ENCODE measurements around the gene CDH13. TPM values are rescaled to one million over a fixed set of nuclear protein-coding genes. Genes with fewer than 3 reads are reported as not detected.

The CDH13 gene
- total and polyA plus RNA-seq, 2 of the 8 experiments (the other 6 are each of a cell fraction or from before 2014, with no cell fraction given) = 2.3 to 2.4 TPM

GRCh38 chr16:83044589-83044988 is 417.8 kb downstream of the CDH13 start:
- H4K91ac ChIP-seq (replicated peaks; ENCODE audit: insufficient read length, low read length) = no peak overlapping the region
- WGBS, 2 experiments (ENCODE audit: extremely low coverage in 1 of 2, insufficient coverage in 1 of 2, insufficient read length in 1 of 2, insufficient replicate concordance in 2 of 2, low coverage in 1 of 2, low lambda C conversion rate in 2 of 2, missing lambda C conversion rate in 1 of 2) = 84% methylated on average over 10 of the region's 10 CpGs; no CpG with 5 or more reads in 1 of the 2 experiments
- no peak overlapping the region for H2BK12ac ChIP-seq (ENCODE audit: low read depth, low read length)
- ChIA-PET POLR2A (ENCODE audit: partially characterized antibody) (no interaction called here), CTCF (ENCODE audit: partially characterized antibody) (interaction anchor here (1.2 kb wide), 2 partner anchors 9 to 10 kb away, joined by 4 to 5 read pairs; no protein-coding TSS in a partner anchor)
- H3K79me1 ChIP-seq (ENCODE audit: low read depth, low read length) = no peaks in the 10 kb centered on the region
- no peak overlapping the region for H3K23ac ChIP-seq (ENCODE audit: insufficient read length)
- no peak overlapping the region for H3K14ac ChIP-seq (ENCODE audit: insufficient read length)
- H3K27ac ChIP-seq (ENCODE audit: low read depth, low read length) = no peak overlapping the region
- no peaks in the 10 kb centered on the region for H4K20me1 ChIP-seq (replicated peaks in 1 of 2; ENCODE audit: control insufficient read depth in 1 of 2, insufficient read depth in 2 of 2, low read length in 2 of 2)
- H2BK20ac ChIP-seq (ENCODE audit: low read length) = no peak overlapping the region
- H4K5ac ChIP-seq (ENCODE audit: insufficient read length, low read depth, low read length) = no peak overlapping the region
- no peaks in the 10 kb centered on the region for H3K4me1 ChIP-seq (replicated peaks in 1 of 4; ENCODE audit: control insufficient read depth in 3 of 4, insufficient read depth in 4 of 4, low read length in 3 of 4)
- H3K9ac ChIP-seq (replicated peaks in 1 of 4; ENCODE audit: extremely low read depth in 1 of 4, low read depth in 3 of 4, low read length in 3 of 4) = no peak overlapping the region
- TF ChIP-seq JUND (IDR thresholded peaks at IDR 0.05; ENCODE audit: low read length) (no peak), TBP (IDR thresholded peaks at IDR 0.05; ENCODE audit: low read depth, low read length) (no peak), POU5F1 (IDR thresholded peaks at IDR 0.05; ENCODE audit: low read depth, low read length) (no peak), CTCF (IDR thresholded peaks at IDR 0.05; ENCODE audit: control extremely low read depth in 1 of 3, insufficient read depth in 1 of 3, low read depth in 1 of 3, low read length in 3 of 3) (no peak)
- H3K23me2 ChIP-seq (ENCODE audit: low read depth, low read length) = no peaks in the 10 kb centered on the region
- no peaks in the 10 kb centered on the region for H3K79me2 ChIP-seq (ENCODE audit: control insufficient read depth in 1 of 2, insufficient read depth in 2 of 2, low read length in 2 of 2)
- no peak overlapping the region for H2BK5ac ChIP-seq (ENCODE audit: low read depth, low read length)
- DNase-seq (ENCODE audit: low read depth in 1 of 2, low spot score in 2 of 2) = no peak
- no peak overlapping the region for H2BK15ac ChIP-seq (ENCODE audit: low read length)
- no peak overlapping the region for H3K4ac ChIP-seq (replicated peaks; ENCODE audit: insufficient read length, low read depth, low read length)
- no peak overlapping the region for H3K18ac ChIP-seq (ENCODE audit: extremely low read depth, low read length)
- no peak for FAIRE-seq
- no peak overlapping the region for H2BK120ac ChIP-seq (replicated peaks; ENCODE audit: low read depth, low read length)
- H3K4me2 ChIP-seq (ENCODE audit: insufficient read depth in 1 of 2, low read depth in 2 of 2, low read length in 2 of 2) = no peak overlapping the region
- H3K56ac ChIP-seq (replicated peaks; ENCODE audit: insufficient read length, low read depth, low read length) = no peak overlapping the region
- H4K8ac ChIP-seq (ENCODE audit: extremely low read depth, insufficient read depth, low read length) = no peak overlapping the region
- H3K4me3 ChIP-seq (ENCODE audit: extremely low read depth in 1 of 4, insufficient read depth in 2 of 4, low read depth in 3 of 4, low read length in 4 of 4) = no peak overlapping the region
- no peaks in the 10 kb centered on the region for H3K27me3 ChIP-seq (replicated peaks in 1 of 4; ENCODE audit: control insufficient read depth in 3 of 4, extremely low read depth in 1 of 4, insufficient read depth in 3 of 4, low read length in 3 of 4)
- no peaks in the 10 kb centered on the region for H3K36me3 ChIP-seq (ENCODE audit: control insufficient read depth in 2 of 4, insufficient read depth in 4 of 4, low read length in 3 of 4)
- H2AK5ac ChIP-seq (ENCODE audit: low read depth, low read length) = no peak overlapping the region
- no peak overlapping the region for H2AFZ ChIP-seq (ENCODE audit: low read length)
- H3K9me3 ChIP-seq (ENCODE audit: insufficient read depth in 2 of 2, low read depth in 1 of 2, low read length in 1 of 2) = 0 out of 4 replicates have a peak, but pooled peaks cover 0 to 3% of the 10 kb centered on the region in 2 experiments
